ENCODE results near the gene UPF3A.

The UPF3A gene

DNA sequence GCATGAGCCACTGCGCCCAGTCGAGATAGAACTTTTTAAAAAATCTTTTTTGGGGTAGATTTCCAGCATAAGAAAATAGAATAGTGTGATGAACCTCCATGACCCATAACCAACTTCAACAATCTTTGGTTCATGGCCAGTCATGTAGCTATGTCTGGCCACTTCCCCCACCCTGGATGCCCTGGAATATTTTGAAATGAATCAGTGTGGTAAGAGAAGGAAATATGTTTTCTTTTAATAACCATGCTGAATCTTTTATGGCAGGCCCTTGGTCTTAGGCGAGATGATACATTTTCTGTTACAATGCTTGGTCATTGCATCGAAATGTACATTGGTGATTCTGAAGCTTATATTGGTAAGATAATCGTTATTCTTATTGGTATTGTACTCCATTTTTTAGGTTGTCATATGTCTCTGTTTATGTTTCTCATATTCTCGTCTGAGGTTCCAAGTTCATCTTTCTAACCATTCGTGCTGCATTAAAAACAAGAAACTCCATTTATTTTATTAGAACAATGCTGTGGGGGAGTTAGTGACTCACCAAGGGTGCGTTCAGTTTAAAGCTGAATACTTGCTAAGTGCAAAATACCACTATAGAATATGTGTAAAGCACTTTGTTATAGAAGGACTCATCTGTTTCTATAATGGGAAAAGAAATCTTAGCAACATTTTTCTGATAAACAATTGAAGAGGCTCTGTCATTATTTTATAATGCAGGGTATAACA, 16.4 kb upstream of the UPF3A start:
- no peak for DNase-seq

DNA sequence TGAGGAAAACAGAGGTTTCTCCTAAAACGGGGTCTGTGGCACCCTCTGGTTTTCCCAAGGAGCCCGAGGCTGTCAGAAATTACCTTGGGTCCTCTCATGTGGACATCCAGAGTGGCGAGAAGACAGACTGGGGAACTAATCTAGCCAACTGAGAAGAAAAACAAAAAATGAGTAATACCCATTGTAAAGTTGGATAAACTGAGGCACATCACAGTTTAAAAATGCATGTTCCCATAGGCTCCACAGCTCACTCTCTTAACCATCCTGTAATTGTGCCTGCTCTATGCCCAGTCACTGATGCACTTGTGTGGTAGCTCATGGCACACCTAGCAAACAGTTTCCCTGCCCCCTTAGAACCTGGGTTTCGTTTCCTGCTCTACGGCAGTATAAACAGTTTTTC, 15.2 kb upstream of the UPF3A start:
- no peak for DNase-seq

DNA sequence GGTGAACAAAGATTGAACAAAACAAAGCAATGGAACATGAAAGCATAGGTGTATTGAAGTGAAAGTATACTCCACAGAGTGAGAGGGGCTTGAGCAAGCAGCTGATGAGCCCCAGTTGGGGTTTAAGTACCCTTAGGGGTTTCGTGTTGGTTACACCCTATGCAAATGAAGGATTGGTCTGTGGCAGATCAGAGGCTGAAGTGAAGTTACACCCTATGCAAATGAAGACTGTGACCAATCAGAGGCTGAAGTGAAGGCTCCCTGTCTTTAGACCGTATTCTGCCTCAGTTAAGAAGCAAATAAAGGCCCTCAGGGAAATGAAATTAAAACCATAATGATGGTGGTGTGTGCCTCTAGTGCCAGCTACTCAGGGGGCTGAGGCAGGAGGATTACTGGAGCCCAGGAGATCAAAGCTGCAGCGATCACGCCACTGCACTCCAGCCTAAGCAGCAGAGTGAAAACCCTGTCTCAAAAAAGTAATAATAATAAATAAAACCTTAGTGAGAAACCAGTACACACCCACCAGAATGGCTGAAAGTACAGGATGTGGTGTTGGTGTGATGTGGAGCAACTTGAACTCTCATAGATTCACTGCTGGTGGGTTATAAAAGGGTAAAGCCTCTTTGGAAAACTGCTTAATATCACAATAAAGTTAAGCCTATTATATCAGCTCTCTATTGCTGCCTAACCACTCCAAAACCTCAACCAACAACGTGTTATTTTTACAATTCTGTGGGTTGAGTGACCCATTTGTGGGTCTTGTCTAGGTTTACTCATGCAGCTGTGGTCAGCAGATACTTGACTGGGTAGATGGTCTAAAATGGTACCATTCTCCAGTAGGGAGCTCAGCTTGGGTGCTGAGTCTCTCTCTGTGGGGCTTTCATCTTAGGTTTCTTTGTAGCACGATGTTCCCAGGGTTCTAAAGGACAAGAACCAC, 12.8 kb upstream of the UPF3A start:
- no peak for DNase-seq

DNA sequence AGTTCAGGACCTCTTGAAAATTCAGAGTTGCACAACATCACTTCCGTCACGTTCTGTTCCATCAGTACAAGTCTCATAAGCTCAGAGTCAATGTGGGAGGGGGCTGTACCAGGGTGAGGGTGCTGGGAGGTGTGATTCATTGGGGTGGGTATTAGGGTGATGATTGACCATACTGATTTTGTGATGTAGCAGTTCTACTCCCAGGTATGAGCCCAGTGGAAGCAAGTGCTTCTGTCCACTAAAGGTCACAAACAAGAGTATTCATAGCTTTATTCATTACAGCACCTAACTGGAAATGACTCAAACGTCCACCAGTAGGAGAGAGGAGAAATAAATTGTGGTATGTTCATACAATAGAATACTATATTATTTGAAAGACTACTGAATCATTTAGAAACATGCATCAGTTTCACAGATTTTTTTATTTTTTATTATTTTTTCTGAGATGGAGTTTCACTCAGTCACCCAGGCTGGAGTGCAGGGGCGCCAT, 12.1 kb upstream of the UPF3A start:
- DNase-seq = no peak

DNA sequence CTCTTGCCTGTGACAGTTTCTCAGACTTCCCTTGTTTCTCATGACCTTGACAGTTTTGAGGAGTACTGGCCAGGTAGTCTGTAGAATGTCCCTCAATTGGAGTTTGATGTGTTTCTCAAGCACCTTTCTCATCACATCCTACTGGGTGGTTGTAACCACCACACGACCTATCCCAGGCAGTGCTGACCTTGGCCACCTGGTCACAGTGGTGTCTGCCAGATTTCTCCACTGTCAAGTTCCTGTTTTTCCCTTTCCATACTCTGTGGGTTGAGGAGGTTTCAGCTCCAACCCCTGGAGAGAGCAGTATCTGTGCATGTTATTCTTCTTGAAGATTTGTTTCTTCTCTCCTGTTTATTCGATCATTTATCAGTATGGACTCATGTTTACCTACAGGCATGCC, 8.4 kb upstream of the UPF3A start:
- no peak for DNase-seq

DNA sequence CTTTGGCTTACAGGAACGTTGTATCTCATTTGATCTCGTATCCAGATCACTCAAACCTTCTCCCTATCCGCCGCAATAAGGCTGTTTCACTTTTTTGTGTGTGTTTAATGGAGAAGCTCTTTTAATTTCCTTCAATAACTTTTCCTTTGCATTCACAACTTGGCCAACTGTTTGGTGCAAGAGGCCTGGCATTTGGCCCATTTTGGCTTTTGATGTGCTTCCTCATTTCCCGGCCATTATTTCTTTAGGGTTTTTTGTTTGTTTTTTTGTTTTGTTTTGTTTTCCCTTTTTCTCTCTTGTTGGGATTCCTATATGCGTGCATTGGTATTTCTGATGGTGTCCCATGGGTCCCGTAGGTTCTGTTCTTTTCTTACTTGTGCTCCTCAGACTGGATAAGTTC, 6.1 kb upstream of the UPF3A start:
- no peak for DNase-seq

DNA sequence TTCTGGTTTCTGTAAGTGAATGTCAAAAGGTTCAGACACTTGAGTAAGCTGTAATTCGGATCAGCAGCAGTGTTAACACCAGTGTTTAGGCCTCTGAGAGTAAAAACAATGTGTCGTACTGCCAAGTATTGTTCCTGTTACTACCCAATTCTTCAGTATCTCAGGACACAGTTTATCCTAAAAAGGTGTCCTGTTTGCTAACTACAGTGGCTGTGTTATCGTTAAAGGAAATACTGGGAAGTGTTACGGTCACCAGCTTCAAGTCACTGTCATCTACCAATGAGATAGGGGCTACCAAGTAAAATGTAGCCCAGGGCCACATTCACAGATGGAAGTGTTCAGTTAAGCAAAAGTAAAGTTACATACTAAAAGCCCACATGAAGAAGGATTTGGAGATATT, 2.3 kb upstream of the UPF3A start:
- DNase-seq = no peak

DNA sequence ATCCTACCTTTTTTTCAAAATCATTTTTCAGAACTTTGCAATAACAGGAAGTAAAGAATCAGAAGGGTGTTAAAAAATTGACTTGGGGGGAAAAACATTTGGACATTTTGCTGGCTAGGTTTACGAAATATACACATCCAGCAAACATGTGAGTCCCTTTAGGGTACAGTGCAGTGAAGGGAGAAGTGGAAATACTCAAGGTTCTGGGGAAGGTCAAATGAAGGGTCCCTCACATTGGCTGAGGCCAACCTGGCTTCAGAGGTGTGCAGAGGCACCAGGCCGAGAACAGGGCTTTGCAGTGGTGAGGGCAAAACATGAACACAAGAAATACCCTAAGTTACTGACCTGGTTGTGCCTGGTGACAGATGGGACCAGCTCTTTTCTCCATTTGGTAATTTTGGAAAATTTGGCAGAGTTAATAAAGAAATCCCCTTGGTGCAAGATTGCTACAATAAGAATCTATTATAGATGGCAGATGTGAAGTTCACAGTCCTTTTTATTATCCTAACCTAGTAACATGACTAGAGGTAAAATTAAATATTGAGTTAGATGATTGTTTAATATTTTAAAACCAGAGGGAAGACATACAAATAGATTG, 1.5 kb upstream of the UPF3A start:
- no peak for DNase-seq

DNA sequence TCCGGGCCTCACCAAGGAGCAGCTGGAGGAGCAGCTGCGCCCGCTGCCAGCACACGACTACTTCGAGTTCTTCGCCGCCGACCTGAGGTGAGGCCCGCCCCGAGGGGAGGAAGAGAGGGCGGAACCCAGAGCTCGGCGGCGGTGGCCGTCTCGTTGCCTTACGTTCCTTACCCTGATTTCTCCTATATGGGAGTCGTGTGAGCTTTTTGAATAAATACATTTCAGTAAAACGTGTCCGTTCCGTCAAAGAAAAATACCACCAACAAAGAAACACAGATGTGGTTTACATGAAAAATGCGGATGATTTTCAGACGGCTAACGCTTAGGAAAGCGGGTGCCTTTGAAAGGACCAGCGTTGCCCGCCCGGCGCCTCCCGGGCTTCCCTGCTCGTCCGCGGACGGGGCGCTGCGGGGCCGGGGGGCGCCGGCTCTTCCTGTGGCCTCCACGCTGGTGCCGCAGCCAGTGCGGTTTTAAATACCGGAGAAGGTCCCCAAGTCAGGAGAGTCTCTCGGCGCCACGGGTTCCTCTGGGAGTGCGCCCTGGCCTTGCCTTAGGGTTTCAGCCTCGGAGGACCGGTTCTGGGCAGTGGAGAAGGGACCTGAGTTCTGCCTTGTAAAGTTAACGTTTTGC, 755 bp downstream of the UPF3A start:
- DNase-seq = peak; percentile 78

DNA sequence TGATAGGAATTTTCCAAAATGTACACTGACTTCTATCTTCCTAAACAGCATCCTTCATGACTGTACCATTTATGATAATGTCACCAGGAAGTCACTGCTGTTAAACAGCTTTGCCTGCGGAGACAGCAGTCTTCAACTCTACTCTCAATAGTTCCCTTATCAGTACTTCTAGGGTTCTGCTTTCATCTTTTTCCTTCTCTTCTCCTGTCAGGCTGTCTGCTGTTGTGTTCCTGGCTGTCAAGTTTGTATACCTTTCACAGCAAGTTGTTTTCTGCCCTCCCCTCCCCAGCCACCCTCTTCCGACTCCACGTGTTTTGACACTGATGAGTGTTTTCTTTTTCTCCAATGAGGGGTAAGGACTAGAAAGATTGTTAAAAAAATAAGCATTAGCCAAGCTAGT, 2.2 kb downstream of the UPF3A start:
- no peak for DNase-seq

DNA sequence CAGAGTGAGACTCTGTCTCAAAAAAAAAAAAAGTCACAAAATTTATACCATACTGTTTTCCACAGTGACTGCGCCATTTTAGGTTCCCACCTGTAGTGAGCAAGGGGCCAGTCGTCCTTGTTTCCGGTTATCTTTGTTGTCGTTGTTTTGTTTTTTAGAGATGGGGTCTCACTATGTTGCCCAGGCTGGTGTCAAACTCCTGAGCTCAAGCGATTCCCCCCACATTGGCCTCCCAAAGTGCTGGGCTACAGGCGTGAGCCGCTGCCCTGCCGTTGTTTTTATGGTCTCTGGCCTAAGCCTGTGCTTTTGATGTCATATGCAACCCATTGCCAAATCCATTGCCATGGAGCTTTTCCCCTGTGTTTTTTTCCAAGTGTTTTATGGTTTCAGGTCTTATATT, 3.3 kb downstream of the UPF3A start:
- no peak for DNase-seq

DNA sequence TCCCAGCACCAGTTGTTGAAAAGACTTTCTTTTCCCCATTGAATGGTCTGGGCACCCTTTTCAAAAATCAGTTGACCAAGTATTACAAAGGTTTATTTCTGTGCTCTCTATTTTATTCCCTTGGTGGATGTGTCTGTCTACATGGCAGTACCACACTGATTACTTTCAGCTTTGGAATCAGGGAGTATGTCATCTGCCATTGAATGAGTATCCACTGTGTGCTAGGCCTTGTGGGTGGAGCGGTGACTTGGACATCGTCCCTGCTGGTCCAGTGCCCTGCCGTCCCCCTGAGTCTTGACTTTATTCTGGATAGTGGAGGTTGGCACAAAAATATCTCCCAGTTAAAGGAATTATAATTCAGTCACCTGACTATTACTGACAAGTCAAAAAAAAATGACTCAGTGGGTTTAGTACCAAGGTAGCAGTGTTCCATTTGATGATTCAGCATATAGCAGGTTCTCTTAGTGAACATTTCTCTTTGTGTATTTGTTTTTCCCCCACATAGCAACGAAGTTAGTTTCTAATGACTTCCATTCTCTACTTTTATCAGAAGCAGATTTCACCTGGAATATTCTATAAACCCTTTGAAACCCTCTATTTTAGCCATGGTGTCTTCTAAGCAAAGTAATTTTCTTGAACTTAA, 3.9 kb downstream of the UPF3A start:
- DNase-seq = no peak

DNA sequence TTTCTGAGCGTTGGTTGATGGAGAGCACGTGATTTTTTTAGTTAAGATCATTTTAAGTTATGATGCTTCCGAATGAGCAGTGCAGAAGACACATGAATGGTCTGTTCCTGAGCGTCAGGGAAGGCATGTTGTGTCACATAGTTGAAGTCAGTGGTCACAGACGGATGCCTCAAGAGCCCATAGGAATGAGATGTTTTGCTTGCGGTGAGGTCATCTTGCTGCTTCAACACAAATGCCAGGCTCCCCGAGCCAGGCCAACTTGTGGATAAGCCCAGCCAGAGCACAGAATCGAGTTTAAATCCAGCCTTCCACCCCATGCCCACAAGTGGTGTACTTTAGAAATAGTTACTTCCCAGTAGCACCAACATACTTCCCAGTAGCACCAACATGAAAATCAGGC, 5.4 kb downstream of the UPF3A start:
- no peak for DNase-seq

DNA sequence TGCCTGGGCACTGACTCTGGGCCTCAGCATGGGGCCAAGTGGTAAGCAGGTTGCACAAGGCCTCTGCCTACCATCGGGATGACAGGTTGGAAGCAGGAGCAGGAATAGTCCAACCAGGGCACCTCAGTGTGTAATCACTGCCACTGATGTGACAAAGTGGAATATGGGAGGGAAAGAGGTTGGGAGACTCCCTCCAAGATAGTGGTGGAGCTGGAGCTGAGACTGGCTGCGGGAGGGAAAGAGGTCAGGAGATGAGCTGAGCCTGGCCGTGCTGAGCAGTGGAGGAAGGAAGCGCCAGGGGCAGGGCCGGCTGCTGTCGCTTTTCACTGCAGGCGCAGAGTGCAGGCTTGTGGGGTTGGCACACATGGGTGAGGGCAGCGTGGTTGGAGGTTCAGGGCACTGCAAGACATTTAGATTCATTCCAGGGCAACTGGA, 6.8 kb downstream of the UPF3A start:
- no peak for DNase-seq

DNA sequence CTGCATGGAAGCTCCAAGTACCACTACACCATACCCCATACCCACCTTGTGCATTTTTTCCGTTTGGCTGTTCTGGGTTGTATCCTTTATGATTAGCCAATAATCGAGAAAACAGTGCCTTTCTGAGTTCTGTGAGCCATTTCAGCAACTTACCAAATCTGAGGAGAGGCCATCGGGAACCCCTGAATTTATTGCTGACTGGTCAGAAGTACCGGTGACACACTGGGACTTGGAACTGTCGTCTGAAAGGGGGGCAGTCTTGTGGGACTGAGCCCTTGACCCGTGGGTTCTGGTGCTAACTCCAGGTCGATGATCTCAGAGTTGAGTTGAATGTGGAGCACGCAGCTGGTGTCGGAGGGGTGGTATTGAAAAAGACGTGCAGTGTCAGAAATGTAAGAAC, 15.0 kb downstream of the UPF3A start:
- DNase-seq = no peak

DNA sequence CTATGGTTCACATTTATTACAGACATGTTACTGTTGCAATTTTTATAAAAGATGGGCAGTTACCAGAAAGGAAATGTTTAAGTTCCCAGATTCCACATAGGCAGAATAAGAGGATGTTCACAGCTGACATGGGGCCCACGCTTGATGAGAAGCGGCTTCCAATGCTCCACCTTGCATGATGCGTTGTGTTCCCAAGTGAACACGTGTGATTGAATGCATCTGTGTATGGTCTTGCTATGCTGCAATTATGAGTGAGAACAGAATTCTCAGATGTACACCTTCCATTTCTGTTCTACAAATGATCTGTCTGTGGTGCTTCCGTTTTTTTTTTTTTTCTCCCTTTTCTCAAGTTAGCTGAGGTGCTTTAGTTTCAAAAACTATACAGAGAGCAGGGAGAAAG, 15.5 kb downstream of the UPF3A start:
- no peak for DNase-seq

DNA sequence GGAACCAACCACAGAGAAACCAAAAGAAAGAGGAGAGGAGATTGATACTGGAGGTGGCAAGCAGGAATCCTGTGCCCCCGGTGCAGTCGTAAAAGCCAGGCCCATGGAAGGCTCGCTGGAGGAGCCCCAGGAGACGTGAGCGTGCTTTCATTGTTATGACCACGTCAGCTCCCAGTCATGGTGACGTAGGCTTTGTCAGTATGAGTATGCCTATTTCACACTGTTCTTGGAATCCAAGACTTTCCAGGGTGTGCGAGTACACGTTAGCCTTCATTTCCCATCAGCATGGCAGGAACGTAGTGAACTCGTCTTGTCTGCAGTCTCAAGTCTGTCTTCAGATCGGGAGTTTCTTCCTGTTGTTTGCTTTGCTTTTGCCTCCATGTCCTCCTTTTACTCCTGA, 17.5 kb downstream of the UPF3A start:
- DNase-seq = no peak

DNA sequence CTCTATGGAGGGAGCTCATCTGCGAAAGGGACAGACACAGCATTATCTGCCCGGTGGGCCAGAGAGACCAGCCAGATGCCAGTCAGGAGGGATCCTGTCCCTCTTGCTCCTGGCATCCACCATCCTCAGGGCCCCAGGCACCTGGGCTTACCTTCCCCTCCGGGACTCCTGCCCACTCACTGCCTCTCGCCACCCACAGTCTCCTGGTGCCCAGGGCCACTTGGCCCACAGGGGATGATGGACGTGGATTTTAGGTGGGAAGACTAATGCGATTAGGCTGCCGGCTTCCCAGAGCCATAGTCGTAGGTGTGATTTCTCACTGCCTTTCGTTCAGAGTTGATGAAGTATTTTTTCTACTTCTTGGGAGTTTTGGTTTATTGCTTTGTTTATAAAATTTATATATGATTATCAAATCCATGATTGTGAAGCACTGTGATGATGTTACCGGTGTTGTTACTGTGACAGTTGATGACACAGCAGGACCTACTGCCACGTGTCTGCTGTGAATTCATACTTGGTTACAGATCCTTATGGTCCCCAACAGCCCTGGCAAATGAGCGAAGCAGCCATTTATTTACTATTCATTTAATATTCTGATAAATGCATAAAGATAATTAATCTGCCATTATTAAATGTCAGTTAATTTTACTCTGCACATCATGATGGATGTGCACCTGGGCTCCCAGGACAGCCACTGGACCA, 18.4 kb downstream of the UPF3A start:
- no peak for DNase-seq

DNA sequence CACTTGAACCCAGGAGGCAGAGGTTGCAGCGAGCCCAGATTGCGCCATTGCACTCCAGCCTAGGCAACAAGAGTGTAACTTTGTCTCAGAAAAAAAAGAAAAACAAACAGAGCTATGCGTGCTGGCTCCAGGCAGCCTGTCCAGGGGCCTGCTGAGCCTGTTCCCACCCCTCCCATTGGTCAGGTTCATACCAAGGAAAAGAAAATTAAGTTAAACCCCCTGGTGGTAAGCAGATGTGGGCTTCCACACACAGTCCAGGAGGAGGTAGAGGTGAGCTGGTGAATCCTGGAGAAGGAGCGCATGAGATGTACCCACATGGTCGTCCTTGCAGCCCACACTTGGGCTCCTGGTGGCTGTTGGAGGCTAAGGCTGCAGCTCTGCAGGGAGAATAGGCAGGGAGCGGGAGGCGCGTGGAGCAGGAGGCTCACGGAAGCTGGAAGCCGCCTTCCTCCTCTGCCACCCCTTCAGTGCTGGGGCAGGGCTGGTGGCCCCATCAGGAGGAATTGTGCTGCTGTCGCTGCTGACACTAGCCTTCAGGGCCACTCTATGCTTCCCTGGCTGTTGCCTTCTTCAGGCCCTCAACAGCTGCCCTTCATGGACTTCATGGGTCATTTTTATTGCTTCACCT, 22.4 kb downstream of the UPF3A start:
- DNase-seq = no peak

DNA sequence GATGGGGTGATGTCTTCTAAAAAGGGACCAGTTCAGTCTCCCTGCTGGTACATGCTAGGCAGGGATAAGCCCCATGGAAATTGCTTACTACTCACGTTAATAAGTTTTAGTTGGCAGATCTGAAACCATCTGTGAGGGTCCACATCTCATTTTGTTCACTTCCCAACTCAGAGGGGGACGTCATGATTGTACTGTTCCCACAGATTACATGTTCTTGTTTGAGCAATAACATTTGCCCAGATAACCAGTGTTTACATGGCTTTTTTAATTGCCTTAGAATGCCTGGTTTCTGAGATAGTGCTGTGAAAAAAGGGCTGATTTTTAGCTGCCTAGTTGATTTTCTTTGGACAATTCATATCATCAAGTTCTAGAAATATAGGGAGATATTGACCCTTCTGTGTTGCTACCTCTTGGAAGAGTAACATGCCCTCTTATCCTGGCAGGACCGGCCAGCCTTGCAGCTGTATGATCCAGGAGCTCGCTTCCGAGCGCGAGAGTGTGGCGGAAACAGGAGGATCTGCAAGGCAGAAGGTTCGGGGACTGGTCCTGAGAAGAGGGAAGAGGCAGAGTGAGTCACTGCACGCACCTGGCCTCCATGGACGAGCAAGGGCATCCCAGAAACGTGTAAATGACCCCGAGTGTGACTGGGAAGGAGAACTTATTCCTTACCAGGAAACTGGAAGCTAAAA, 23.1 kb downstream of the UPF3A start:
- no peak for DNase-seq

DNA sequence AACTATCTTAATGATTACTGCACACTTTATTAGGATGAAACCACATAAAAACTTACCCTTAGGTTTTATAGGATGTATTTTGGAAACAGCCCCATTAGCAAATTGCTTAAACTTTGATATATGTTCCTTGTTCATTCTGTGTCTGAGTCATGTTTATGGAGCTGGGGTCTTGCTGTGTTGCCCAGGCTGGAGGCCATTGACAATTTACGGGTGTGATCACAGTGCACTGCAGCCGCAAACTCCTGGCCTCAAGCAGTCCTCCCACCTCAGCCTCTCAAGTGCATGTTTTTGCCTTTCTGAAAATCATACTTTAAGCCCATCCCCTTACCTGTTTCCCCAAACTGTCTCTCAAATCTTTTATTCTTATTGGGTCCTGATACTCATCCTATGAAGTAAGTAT, 27.7 kb downstream of the UPF3A start:
- no peak for DNase-seq

Measured in activated CD4-positive, CD25-positive, alpha-beta regulatory T cell treated with anti-CD3 and anti-CD28 coated beads, Interleukin-2, amount 50 U/mL, for 72 hours (primary cell).